Inferior parietal cortex (tissue), 1 donor: ENCODE data around the gene BRIX1.
A peak's percentile ranks its signal among the peaks of the same experiment; 100 is the strongest.

Source experiments
- DNase-seq: peaks from one replicate; pipeline ENCODE4 v3.0.0-alpha.2; 2016; ENCODE audit errors: extremely low spot score

BRIX1 gene, protein sequence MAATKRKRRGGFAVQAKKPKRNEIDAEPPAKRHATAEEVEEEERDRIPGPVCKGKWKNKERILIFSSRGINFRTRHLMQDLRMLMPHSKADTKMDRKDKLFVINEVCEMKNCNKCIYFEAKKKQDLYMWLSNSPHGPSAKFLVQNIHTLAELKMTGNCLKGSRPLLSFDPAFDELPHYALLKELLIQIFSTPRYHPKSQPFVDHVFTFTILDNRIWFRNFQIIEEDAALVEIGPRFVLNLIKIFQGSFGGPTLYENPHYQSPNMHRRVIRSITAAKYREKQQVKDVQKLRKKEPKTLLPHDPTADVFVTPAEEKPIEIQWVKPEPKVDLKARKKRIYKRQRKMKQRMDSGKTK

DNA sequence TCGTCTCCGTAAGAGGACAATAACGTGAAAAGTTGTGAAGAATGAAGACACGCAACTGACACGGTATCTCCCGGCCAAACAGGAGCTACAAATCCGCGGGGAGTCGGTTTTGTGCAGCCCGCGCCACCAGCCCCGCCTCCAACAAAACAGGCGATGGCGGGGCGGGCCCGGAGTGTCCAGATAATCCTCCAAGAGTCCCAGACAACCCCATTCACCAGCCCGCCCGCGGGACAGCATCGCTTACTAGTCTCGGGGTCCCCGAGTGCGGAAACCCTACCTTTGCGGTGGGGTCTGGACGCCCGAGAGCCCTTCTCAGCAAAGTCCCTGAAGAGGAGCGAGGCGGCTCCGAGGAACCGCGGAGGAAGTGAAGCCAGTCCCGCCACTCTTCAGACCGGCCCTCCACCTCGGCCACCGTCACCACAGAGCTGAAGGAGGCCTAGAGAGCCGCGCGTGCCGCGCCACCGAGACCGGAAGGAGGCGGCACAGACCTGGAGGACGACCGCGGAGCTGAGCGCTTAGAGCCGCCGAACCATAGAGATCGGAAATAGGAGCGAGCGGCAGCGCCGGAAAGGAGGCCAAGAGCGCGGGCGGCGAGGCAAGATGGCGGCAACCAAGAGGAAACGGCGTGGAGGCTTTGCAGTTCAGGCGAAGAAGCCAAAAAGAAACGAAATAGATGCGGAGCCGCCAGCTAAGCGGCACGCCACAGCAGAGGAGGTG is at the start of gene BRIX1, which contains the start of gene RAD1:
Gene BRIX1, plus strand, starts transcription at position 573 of the 717 bp plus-strand sequence. Its CDS starts 28 bp downstream, at position 601.
Gene RAD1, minus strand, starts transcription at position 366 of the 717 bp plus-strand sequence. CDS start 612 bp downstream, outside the sequence.
- DNase-seq = peak; percentile 97

DNA sequence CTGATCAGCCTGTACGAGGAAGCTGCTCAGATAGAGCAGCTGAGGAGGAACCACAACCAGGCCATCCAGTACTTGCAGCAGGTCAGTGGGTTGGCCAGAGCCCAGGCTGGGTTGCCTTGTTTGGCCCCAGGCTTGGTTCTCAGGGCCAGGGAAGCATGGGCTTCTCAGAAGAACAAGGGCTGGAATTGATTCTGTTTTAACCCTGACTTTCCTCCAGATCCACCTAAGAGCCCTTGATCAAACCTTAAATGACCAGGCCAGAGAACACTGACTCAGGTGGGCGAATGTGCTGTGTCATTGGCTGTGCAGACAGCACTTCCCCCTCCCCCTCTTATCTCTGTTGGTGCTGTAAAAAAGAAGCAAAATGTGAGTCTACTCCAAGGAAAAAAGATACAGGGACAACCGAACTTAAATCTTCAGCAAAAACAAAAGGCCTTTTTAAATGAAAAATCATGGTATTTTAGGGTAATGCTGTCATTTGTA is 48.5 kb upstream of the BRIX1 start:
- DNase-seq = no peak

DNA sequence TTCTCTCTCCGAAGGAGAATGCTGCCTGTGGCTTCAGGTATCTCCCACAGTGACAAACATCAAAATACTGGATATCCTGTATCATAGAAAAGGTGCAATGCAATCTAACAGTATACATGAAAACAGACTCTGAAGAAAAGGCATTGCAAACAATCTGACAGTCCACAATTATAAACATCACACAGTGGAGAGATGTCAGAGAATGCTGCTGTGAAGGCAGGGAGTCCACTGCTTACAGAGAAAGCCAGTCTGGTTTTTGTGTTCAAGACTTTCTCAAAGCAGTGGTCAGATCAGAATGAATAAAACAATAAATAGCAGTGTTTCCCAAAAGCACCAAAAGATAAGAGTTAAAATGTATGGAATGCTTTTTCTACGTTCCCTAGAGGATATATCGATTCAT is 47.9 kb upstream of the BRIX1 start:
- DNase-seq = peak; percentile 22

DNA sequence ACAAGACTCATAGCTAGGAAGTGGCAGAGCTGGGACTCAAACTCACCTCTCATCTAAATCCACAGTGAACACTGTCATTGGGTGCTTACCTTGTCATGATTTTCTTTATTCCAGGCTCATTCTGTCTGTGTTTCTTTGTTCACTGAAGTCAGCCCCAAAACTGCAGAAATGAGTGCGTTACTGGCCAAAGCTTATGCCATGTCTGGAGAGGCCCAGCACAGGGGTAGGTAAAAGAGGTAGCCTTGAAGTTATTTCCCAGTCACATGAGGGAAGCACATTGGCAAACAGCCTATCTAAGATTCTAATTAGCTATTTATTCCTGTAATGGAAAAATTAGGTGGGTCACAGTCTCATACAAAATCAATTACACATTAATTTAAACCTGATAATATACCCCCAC is 46.7 kb upstream of the BRIX1 start:
- DNase-seq = no peak

DNA sequence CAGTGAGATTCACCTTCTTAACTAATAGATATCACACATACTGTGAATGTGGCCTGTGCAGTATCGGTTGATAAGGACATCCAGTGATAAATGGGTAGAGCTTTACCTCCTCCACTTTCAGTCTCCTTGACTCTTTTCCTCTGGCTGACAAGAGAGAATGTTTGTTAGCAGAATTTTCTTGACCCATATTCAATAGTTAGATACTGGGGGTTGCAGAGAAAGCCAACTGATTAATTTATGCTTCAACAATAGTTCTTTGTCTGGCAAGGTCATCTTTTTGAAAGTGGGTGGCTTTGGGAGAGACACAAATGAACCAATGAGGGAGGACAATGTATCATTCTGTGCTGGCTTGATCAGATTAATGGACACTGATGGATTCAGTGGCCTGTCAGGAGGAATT is 46.3 kb upstream of the BRIX1 start:
- peak; percentile 65 for DNase-seq

DNA sequence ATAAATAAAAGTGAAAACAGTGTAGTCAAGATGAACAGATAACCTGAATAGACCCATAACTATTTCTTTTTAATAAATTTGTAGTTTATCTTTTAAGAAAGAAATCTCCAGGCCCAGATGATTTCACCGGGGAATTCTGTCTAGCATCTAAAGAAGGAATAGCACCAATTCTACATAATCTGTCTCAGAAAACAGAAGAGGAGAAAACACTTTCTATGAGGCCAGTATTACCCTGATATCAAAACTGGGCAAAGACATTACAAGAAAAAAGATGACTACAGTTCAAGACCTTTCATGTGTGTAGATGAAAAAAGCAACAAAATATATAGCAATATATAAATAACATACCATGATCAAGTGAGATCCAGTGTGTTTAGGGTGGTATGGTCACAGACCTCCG is 45.1 kb upstream of the BRIX1 start:
- no peak for DNase-seq

DNA sequence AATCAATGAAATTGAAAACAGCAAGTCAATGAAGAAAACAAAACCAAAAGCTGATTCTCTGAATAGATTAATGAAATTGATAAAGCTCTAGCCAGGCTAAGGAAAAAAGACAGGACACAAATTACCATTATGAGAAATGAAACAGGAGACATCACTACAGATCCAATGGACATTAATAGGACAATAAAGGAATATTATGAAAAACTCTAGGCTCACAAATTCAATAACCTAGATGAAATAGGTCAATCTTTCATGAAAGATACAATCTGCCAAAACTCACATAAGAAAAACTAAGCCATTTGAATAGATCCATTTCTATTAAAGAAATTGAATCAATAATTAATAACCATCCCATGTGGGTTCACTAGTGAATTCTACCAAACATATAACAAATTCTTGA is 39.2 kb upstream of the BRIX1 start:
- DNase-seq = no peak

DNA sequence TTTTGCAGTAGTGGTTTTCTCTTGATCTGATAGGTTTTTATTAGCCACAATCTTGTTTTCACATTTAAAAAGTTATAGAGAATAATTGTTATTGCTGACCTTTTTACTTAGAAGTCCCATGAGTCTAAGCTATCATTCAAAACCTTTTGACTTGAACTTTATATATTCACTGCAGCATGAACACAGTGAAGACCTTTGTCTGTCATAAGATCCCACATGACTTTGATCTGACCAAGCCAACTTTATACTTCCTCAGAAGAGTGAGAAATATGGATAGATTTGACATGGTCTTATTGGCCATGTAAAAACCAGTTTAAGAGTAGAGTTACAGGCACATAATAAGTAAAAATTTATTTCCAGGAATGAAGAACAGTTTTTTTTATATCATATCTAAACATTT is 34.3 kb upstream of the BRIX1 start:
- no peak for DNase-seq

DNA sequence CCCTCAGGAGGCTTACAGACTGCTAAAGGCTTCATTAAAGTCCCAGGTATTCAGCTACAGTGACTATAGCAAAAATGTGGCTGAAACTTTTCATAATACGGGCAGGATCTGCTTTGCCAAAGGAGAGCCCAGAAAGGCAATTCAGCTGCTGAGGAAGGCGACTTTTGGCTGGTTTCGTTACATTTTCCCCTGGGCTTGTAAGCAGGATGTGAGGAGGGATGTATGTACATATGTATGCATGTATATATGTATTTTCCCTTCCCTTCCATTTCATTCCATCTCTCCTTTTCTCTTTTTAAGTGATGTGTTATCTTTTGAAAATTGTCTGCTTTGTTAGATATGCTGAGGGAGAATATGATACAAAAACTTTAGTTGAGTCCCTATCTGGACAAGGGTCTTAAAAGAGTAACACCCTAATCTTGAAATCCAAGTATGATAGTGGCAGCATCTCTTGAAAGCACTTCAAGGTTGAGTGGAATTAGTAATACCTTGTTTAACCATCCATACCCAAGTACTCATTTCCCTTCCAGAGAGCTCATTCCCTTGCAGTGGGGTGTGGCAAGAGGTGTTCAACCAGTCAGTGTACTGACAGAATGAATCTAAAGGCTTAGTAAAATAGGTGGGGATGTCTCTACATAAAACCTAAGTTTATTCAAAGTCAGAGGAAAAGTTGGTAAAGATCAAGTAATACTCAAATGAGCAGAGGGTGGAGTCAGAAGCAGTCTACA is 29.0 kb upstream of the BRIX1 start:
- no peak for DNase-seq

DNA sequence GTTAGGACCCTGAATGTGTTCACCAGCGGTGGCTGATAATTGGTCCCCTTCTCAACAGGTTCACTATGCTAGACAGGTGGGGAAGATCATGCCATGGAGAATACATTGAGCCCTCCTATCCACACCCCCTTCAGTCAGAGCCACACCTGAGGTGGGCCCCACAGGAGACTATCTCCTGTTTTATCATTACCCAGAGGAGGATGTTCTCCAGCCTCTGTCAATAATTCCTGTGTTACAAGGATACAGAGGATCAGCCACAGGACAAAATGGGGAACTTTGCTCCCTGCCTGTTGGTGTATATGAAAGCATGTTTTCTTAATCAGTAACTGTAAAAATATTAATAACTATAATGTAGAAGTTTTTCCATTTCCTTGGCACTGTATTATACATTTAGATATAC is 26.1 kb upstream of the BRIX1 start:
- no peak for DNase-seq

DNA sequence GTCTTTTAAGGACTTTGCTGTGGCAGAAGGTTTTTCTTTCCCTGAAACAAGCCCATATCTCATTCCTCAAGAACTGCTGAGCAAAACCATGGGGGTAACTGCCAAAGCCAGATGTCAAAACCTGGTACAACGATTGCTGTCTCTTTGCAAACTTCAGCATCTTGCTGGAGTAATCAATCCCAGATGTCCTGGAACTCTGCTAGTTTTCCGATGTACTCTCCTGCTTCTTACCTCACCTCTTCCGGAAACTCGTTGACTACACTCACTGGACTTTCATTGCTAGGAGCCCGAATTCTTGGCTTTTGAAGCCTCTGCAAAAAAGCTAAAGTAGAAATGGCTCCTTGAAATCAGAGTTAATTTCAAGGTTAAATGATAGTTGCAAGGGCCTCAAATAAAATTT is 23.5 kb upstream of the BRIX1 start:
- no peak for DNase-seq

DNA sequence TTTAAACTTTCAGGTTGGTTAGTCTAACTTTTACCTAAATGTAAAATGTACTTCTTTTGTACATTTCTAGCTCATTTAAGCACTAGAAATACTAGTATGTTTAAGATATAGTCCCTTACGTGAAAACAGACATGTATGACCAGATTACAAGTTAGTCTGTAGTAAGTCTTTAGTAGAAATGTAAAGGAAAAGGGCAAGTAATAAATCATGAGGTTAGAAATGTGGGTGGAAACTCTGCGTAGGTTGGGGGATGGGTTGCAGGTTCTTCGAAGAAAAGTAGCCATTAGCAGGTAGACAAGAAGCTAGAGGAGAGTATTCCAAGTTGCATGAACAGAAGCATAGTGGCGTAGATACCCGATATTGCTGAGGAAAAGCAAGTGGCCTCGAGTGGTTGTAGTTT is 23.1 kb upstream of the BRIX1 start:
- no peak for DNase-seq

DNA sequence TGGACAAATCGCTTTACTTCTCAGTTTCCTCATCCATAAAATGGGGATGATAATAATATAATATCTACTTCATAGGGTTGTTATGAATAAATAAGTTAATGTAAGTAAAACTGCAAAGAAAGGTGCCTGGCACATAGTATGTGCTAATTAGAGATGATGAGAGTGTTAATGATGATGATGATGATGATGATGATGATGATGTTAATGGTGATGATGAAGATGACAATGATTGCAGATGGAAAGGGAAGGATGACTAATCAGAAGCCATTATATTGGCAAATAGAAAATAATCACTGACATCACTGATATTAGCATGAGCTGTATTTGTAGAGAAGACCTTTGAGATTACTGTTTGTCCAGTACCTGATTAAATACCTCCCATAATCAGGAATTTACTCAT is 20.8 kb upstream of the BRIX1 start:
- no peak for DNase-seq

DNA sequence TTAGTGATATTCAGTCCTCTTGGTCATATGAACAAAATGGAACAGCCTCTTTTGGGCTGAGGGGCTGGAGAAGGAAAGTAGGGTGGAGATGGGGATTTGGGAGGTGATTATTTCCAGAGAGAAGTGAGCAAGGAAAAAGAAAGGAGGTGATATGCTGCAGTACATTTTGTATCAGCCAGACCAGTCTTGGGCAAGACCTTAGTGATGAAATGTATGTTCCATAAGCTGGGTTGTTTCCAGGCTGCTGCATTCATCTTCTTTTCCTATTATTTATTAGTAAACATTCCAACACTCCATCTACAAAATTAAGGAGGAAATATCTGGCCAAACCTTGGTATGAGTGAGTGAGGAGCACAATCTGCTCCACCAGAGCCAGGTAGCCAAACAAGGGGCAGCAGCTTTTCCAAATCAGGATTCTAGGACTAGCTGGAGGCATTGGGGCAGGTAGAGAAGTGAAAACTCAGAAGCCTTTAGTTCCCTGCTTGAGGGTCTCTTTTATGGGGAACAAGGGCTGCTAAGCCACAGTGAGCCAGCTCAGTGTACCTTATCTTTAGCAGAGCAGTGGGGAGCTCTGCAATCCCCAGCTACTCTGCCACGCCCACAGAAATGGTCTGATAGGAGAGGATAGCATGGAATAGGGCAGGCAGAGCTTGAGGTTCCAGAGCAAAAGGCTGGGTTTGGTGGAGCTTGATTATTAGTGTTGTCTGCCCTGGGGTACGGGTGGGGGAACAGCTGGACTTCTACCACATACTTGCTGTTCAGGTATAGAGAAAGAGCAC is 19.7 kb upstream of the BRIX1 start:
- no peak for DNase-seq

DNA sequence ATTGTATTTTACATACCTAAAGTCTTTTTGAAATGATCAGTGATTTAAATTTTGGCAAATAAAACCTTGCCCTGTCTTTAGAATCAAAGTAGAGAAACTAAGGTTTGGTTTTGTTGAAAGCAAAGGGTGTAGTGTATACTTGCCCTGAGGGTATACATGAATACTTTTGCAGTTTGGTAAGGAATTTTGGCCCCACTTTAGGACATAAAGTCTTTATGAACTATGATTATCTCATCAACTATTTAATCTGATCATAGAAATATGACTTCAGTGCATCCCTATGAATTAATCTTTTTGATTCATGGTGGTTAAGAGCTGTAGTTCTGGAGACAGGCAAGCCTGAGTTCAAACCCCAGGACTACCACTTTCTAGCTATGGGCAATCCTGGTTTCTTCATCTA is 17.9 kb upstream of the BRIX1 start:
- no peak for DNase-seq

DNA sequence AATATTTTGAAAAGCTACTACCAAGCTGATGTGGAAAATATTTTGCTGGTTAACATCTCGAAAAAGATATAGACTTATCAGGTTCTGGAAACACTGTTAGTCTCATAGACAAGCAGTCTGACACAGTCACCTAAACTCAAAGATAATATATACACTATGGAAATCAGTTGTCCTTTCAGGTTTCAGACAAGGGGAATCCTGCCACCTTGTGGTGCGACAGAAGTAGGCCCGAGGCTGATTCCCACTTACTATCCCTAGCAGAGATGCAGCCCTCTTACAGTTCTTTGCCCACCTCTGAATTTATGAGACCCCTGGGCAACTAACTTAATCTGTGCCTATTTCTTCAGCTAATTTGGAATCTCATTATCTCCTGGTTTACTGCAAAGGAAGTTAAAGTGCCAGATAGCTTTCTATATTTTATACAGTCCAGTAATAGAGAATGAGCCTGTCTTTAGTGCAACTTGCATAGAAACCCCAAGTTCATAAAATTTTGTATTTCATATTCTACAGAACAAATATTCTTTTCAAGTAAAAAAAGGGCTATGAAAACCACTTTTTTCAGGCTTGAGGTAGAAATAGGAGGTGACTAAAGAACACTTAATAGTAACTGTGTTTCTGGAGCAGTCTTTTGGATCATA is 17.1 kb upstream of the BRIX1 start:
- DNase-seq = peak; percentile 91

DNA sequence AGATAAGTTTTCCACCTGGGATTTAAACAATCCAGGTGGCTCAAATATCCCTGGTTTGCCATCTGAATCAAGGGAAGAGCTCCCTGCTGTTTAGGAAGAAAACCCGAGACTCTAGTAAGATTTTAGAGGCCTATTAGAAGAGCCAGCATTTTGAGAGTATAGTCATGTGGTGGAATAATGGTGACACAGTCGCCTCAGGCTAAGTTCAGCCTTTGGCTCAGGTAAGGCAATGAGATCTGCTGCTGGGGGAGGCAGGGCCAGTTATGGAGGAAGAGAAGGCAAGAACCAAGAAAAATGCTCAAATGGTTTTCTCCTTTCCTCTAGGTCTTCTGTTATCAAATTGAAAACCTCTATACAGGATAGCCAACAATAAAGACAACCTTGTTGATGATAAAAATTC is 16.4 kb upstream of the BRIX1 start:
- no peak for DNase-seq

DNA sequence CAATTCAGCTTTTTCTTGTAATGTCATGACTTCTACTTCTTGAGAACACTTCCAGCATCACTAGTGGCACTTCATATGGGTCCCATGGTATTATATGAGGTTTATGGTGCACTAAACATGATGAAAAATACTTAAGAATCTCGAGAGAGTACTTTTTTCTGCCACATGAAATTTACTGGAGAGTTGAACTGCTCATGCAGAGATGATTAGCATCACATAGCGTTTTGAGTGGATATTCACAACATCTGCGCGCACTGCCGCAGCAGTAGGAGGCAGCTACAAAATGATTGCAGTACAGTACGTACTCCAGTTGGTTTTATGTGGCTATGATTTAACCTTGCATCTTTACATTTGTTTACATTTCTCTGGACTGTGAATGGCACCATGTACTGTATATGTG is 14.9 kb upstream of the BRIX1 start:
- no peak for DNase-seq

DNA sequence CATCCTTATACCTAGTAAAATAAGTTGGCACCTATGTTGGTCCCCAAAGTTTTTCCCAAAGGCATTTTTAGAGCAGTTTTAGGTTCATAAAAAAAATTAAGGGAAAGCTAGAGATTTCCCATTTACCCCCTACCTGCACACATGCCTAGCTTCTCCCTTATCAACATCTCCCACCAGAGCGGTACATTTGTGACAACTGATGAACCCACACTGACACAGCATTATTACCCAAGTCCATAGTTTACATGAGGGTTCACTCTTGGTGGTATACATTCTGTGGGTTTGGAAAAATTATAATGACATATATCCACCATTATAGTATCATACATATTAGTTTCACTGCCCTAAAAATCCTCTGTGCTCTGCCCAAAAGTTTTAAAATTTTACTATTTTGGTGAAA is 12.3 kb upstream of the BRIX1 start:
- DNase-seq = no peak

DNA sequence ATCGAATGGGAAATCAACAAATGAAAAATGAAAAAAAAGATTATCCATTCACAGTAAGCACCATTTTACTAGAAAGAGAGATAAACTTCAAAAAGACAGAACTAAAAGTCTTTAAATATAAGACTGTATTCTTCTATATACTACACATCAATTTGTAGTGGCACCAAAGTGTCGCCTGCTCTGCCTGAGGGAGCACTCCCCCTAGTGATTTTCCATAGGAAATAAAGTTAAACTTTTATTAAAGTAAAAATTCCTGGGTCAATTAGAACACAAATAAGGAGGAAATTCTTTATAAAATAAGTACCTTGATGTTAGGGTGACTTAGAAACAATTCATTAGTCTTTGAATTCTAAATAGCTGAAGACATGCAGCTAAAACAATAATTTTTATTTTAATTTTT is 9.9 kb upstream of the BRIX1 start:
- DNase-seq = no peak

DNA sequence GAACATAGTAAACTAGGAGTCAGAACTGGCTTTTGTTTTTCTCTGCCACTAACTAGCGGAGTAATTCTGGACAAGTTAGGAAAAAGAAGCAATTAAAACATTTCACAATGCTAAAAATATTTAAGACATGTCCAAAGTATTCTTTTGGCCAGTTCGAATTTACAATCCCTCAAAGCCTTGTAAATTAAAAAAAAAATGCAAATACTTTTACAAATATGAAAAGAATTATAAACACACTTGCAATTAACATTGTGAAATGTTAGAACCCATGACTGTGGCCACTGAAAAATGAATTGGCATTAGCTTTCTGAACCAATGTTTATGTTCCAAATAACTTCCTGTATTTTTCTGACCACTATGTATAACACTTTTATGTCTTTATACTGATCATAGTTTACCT is 2.4 kb upstream of the BRIX1 start:
- DNase-seq = no peak
